Stimulated activated effector memory CD8-positive, alpha-beta T cell treated with anti-CD3 and anti-CD28 coated beads, Interleukin-12 subunit alpha, Interleukin-12 subunit beta, amount 100 ng/mL, for 72 hours (primary cell): Measurements from ENCODE around the gene B4GALNT4.
"Not testable (repeated sequence)": the region's sequence is repeated elsewhere in the genome, so short reads cannot be mapped to it uniquely, and the experiment has no call there.

ENCODE experiments used
- ATAC-seq: fragments of 150-1000 bp; cut with Tn5 transposase; 2 replicates; pipeline ENCODE4 v1.10.0; 2021
- DNase-seq, 2 donors: peaks; one replicate each; pipeline ENCODE4 v3.0.0; 2021 to 2022; ENCODE audit warnings: low spot score in 2 of 2
- H3K27ac Mint-ChIP-seq: one replicate; pipeline ENCODE4 v1.8.0; 2022; ENCODE audit warnings: mild to moderate bottlenecking, mixed read lengths
- H3K36me3 Mint-ChIP-seq: one replicate; pipeline ENCODE4 v1.8.0; 2022; ENCODE audit warnings: mild to moderate bottlenecking, mixed read lengths
- H3K4me1 Mint-ChIP-seq: one replicate; pipeline ENCODE4 v1.8.0; 2022; ENCODE audit warnings: mixed read lengths
- H3K4me3 Mint-ChIP-seq: one replicate; pipeline ENCODE4 v1.8.0; 2022; ENCODE audit warnings: mild to moderate bottlenecking, mixed read lengths
- H3K9me3 Mint-ChIP-seq: one replicate; pipeline ENCODE4 v1.8.0; 2022; ENCODE audit warnings: mixed read lengths

The B4GALNT4 gene

GRCh38 chr11:401196-401595 lies 31.9 kb downstream of the B4GALNT4 start:
- not testable (repeated sequence) for H3K9me3 Mint-ChIP-seq, DNase-seq, ATAC-seq, H3K27ac Mint-ChIP-seq, H3K4me3 Mint-ChIP-seq
- H3K4me1 Mint-ChIP-seq = peaks cover 15% of the 10 kb centered on the region
- peaks cover 27% of the 10 kb centered on the region for H3K36me3 Mint-ChIP-seq

GRCh38 chr11:403021-403760 lies 33.9 kb downstream of the B4GALNT4 start:
- H3K4me3 Mint-ChIP-seq = no peak overlapping the region
- peaks cover 12% of the 10 kb centered on the region for H3K4me1 Mint-ChIP-seq
- no peaks in the 10 kb centered on the region for H3K9me3 Mint-ChIP-seq
- no peak overlapping the region for H3K27ac Mint-ChIP-seq
- ATAC-seq (no peak), DNase-seq (no peak)
- H3K36me3 Mint-ChIP-seq = peaks cover 27% of the 10 kb centered on the region

GRCh38 chr11:403761-404431 lies 34.6 kb downstream of the B4GALNT4 start:
- ATAC-seq (no peak), DNase-seq (no peak)
- Mint-ChIP-seq H3K27ac (peak overlapping the region; percentile 40), H3K36me3 (peaks cover 21% of the 10 kb centered on the region), H3K9me3 (no peaks in the 10 kb centered on the region), H3K4me3 (no peak overlapping the region), H3K4me1 (peaks cover 7% of the 10 kb centered on the region)

- peak overlapping the region; percentile 52 for H3K4me3 Mint-ChIP-seq
- ATAC-seq (no peak), DNase-seq (no peak)
- H3K36me3 Mint-ChIP-seq = peaks cover 17% of the 10 kb centered on the region
- peaks cover 6% of the 10 kb centered on the region for H3K4me1 Mint-ChIP-seq
- H3K9me3 Mint-ChIP-seq = no peaks in the 10 kb centered on the region
- H3K27ac Mint-ChIP-seq = peak overlapping the region; percentile 40
Observed at GRCh38 chr11:404551-405264, 35.4 kb downstream of the B4GALNT4 start.

- H3K27ac Mint-ChIP-seq = peak overlapping the region; percentile 40
- no peaks in the 10 kb centered on the region for H3K9me3 Mint-ChIP-seq
- no peak for DNase-seq
- peaks cover 6% of the 10 kb centered on the region for H3K4me1 Mint-ChIP-seq
- no peak for ATAC-seq
- peak overlapping the region; percentile 52 for H3K4me3 Mint-ChIP-seq
- peaks cover 13% of the 10 kb centered on the region for H3K36me3 Mint-ChIP-seq
Observed at GRCh38 chr11:405323-405953, 36.1 kb downstream of the B4GALNT4 start.

- DNase-seq = no peak
- H3K36me3 Mint-ChIP-seq = peaks cover 13% of the 10 kb centered on the region
- H3K9me3 Mint-ChIP-seq = no peaks in the 10 kb centered on the region
- ATAC-seq = no peak
- no peak overlapping the region for H3K27ac Mint-ChIP-seq
- peaks cover 6% of the 10 kb centered on the region for H3K4me1 Mint-ChIP-seq
- peak overlapping the region; percentile 45 for H3K4me3 Mint-ChIP-seq
Observed at GRCh38 chr11:405954-406795, 36.9 kb downstream of the B4GALNT4 start.

- DNase-seq = peak; percentile 79 to 94
Observed at GRCh38 chr11:406796-407650, 37.7 kb downstream of the B4GALNT4 start.

GRCh38 chr11:407651-408123 lies 38.4 kb downstream of the B4GALNT4 start:
- DNase-seq = peak in 1 of 2 donors; percentile 56

More at GRCh38 chr11:406796-407650, 37.7 kb downstream of the B4GALNT4 start:
- no peaks in the 10 kb centered on the region for H3K9me3 Mint-ChIP-seq
- peak; percentile 93 for ATAC-seq
- H3K4me1 Mint-ChIP-seq = peaks cover 6% of the 10 kb centered on the region
- H3K27ac Mint-ChIP-seq = no peak overlapping the region
- H3K36me3 Mint-ChIP-seq = peaks cover 13% of the 10 kb centered on the region
- peak overlapping the region; percentile 45 for H3K4me3 Mint-ChIP-seq

GRCh38 chr11:408154-409007 lies 39.1 kb downstream of the B4GALNT4 start:
- Mint-ChIP-seq H3K27ac (peak overlapping the region; percentile 43), H3K4me3 (peak overlapping the region; percentile 45), H3K9me3 (no peaks in the 10 kb centered on the region)

More at GRCh38 chr11:407651-408123, 38.4 kb downstream of the B4GALNT4 start:
- no peaks in the 10 kb centered on the region for H3K9me3 Mint-ChIP-seq
- H3K4me1 Mint-ChIP-seq = peaks cover 6% of the 10 kb centered on the region
- H3K36me3 Mint-ChIP-seq = peaks cover 13% of the 10 kb centered on the region
- peak; percentile 1 for ATAC-seq
- H3K27ac Mint-ChIP-seq = no peak overlapping the region
- peak overlapping the region; percentile 45 for H3K4me3 Mint-ChIP-seq

GRCh38 chr11:409008-409599 lies 39.8 kb downstream of the B4GALNT4 start:
- DNase-seq = no peak
- no peak for ATAC-seq
- no peak overlapping the region for H3K4me3 Mint-ChIP-seq
- H3K36me3 Mint-ChIP-seq = peaks cover 13% of the 10 kb centered on the region
- peak overlapping the region; percentile 43 for H3K27ac Mint-ChIP-seq
- H3K4me1 Mint-ChIP-seq = peaks cover 21% of the 10 kb centered on the region
- H3K9me3 Mint-ChIP-seq = no peaks in the 10 kb centered on the region

More at GRCh38 chr11:408154-409007, 39.1 kb downstream of the B4GALNT4 start:
- ATAC-seq = no peak
- no peak for DNase-seq
- peaks cover 13% of the 10 kb centered on the region for H3K36me3 Mint-ChIP-seq
- H3K4me1 Mint-ChIP-seq = peaks cover 13% of the 10 kb centered on the region

GRCh38 chr11:409600-410483 lies 40.5 kb downstream of the B4GALNT4 start:
- DNase-seq = no peak
- Mint-ChIP-seq H3K4me3 (no peak overlapping the region), H3K36me3 (peaks cover 9% of the 10 kb centered on the region), H3K27ac (peak overlapping the region; percentile 43), H3K9me3 (no peaks in the 10 kb centered on the region), H3K4me1 (peaks cover 28% of the 10 kb centered on the region)
- ATAC-seq = no peak

- not testable (repeated sequence) for H3K36me3 Mint-ChIP-seq, H3K9me3 Mint-ChIP-seq, H3K4me3 Mint-ChIP-seq, H3K27ac Mint-ChIP-seq, ATAC-seq, DNase-seq
- peaks cover 31% of the 10 kb centered on the region for H3K4me1 Mint-ChIP-seq
Observed at GRCh38 chr11:410711-411110, 41.4 kb downstream of the B4GALNT4 start.
